CD4-positive, alpha-beta T cell (primary cell): Measurements from ENCODE around the gene LTB4R2. TPM values are rescaled to one million over a fixed set of nuclear protein-coding genes. Genes with fewer than 3 reads are reported as not detected.

Experiments
- ATAC-seq: fragments of 200-7000 bp; cut with Tn5 transposase; one replicate; pipeline ENCODE4 v1.10.0; 2022; ENCODE audit warnings: mild to moderate bottlenecking; ENCODE audit not compliant: poor library complexity
- CTCF ChIA-PET: fragments of 350-600 bp; sonication (Branson Sonifier 250); formaldehyde crosslinking; loops from one replicate; lab custom pipeline; 2021; ENCODE audit warnings: antibody characterized with exemption, inconsistent platforms; lab: Charles Lee
- POLR2A ChIA-PET: fragments of 350-600 bp; sonication (Branson Sonifier 250); formaldehyde crosslinking; loops from one replicate; lab custom pipeline; 2021; ENCODE audit warnings: antibody characterized with exemption, inconsistent platforms; lab: Charles Lee
- DNase-seq, 14 experiments: peaks; one replicate each; pipeline ENCODE4 v3.0.0-alpha.2; 2013 to 2020; ENCODE audit warnings: mixed read lengths in 2 of 14
- H3K27ac ChIP-seq, 2 donors: one replicate each; pipeline versions ENCODE4 v1.5.1 to v1.7.0; 2013; ENCODE audit warnings: low read length in 2 of 2, low read depth in 1 of 2, mild to moderate bottlenecking in 1 of 2
- H3K27me3 ChIP-seq, 2 experiments: 1 replicate in 1 of 2; 2 replicates in 1 of 2; pipeline versions ENCODE4 v1.6.1 to v1.7.0; 2013; ENCODE audit warnings: low read length in 2 of 2, control low read depth in 1 of 2, mild to moderate bottlenecking in 1 of 2, moderate library complexity in 1 of 2; ENCODE audit not compliant: insufficient read depth in 2 of 2, control insufficient read depth in 1 of 2
- H3K36me3 ChIP-seq: one replicate; pipeline ENCODE4 v1.6.1; 2013; ENCODE audit warnings: low read length, control low read depth; ENCODE audit not compliant: insufficient read depth
- H3K4me1 ChIP-seq: one replicate; pipeline ENCODE4 v1.6.1; 2013; ENCODE audit warnings: low read length, control low read depth; ENCODE audit not compliant: insufficient read depth
- H3K4me3 ChIP-seq: one replicate; pipeline ENCODE4 v1.5.1; 2013; ENCODE audit warnings: mild to moderate bottlenecking, low read length, moderate library complexity
- H3K9me3 ChIP-seq, 2 experiments: 1 replicate in 1 of 2; 2 replicates in 1 of 2; pipeline versions ENCODE4 v1.6.1 to v1.7.0; 2013; ENCODE audit warnings: low read length in 2 of 2, mild to moderate bottlenecking in 2 of 2, control low read depth in 1 of 2, moderate library complexity in 1 of 2; ENCODE audit not compliant: control insufficient read depth in 1 of 2, insufficient read depth in 1 of 2
- H3K27ac Mint-ChIP-seq: one replicate; pipeline ENCODE4 v1.8.0; 2020; ENCODE audit warnings: mixed read lengths
- H3K27me3 Mint-ChIP-seq: one replicate; pipeline ENCODE4 v1.8.0; 2021; ENCODE audit warnings: mixed read lengths
- H3K36me3 Mint-ChIP-seq: one replicate; pipeline ENCODE4 v1.8.0; 2021; ENCODE audit warnings: low read depth, mixed read lengths
- H3K4me1 Mint-ChIP-seq: one replicate; pipeline ENCODE4 v1.8.0; 2021; ENCODE audit warnings: low read depth, mixed read lengths
- H3K4me3 Mint-ChIP-seq: one replicate; pipeline ENCODE4 v1.8.0; 2020; ENCODE audit warnings: mild to moderate bottlenecking, mixed read lengths
- H3K9me3 Mint-ChIP-seq: one replicate; pipeline ENCODE4 v1.8.0; 2020; ENCODE audit warnings: mixed read lengths
- CTCF ChIP-seq: fragments of 200-600 bp; IDR thresholded peaks from one replicate; pipeline ENCODE4 v1.8.0; 2022; ENCODE audit warnings: antibody characterized with exemption, mild to moderate bottlenecking
- intact Hi-C, 2 experiments: fragments of 100-400 bp; cut with DNase I in 1 of 2; cut with micrococcal nuclease in 1 of 2; formaldehyde crosslinking; loops; one replicate each; pipeline versions ENCODE4 v1.15.1 to v1.9.0; 2023 to 2025; cut with DNase I, micrococcal nuclease
- total RNA-seq, 174 experiments: library from RNA in 2 of 174; stranded (reverse) in 2 of 174; gene quantifications; one replicate each; pipeline ENCODE4 v1.2.3 and lab custom pipeline; 2021 to 2026

Gene LTB4R2
- total RNA-seq, 2 experiments from 2014 or later: 16.4 to 18.2 TPM

- H3K27me3 ChIP-seq: no peaks in the 10 kb centered on the region
- POLR2A ChIA-PET: interaction anchor here (1.7 to 2.5 kb wide), 2 partner anchors 9 to 19 kb away, joined by 3 to 9 read pairs; partner anchors contain the start of gene TINF2
- Mint-ChIP-seq H3K9me3 (no peaks in the 10 kb centered on the region), H3K27me3 (no peaks in the 10 kb centered on the region), H3K36me3 (peaks cover 63% of the 10 kb centered on the region), H3K4me3 (no peak overlapping the region), H3K4me1 (no peaks in the 10 kb centered on the region), H3K27ac (no peak overlapping the region)
- no peak for ATAC-seq
- H3K9me3 ChIP-seq: no peaks in the 10 kb centered on the region
- no peak for TF ChIP-seq CTCF
- H3K27ac ChIP-seq: no peak overlapping the region
- H3K4me1 ChIP-seq: no peaks in the 10 kb centered on the region
- CTCF ChIA-PET: no interaction called here
- no peak for DNase-seq
- intact Hi-C loops: no loop called here
- no peak overlapping the region for H3K4me3 ChIP-seq
- H3K36me3 ChIP-seq: peaks cover 36% of the 10 kb centered on the region
These were observed 48.0 kb upstream of the LTB4R2 start for GRCh38 chr14:24261969-24262327.

GRCh38 chr14:24262821-24263733 lies 46.9 kb upstream of the LTB4R2 start, which contains the start of gene TGM1:
TSS of gene TGM1 (minus strand) at chr14:24263177. CDS start at chr14:24262352, 825 bp downstream.
- TF ChIP-seq CTCF: no peak
- CTCF ChIA-PET: no interaction called here
- Histone ChIP-seq H3K36me3 (peaks cover 48% of the 10 kb centered on the region), H3K27ac (no peak within 1 kb of the TSS), H3K9me3 (no peaks in the 10 kb centered on the region), H3K4me3 (no peak within 1 kb of the TSS), H3K4me1 (no peaks in the 10 kb centered on the region), H3K27me3 (no peaks in the 10 kb centered on the region)
- Mint-ChIP-seq H3K36me3 (peaks cover 63% of the 10 kb centered on the region), H3K9me3 (no peaks in the 10 kb centered on the region), H3K27me3 (no peaks in the 10 kb centered on the region), H3K4me3 (no peak within 1 kb of the TSS), H3K27ac (no peak within 1 kb of the TSS), H3K4me1 (no peaks in the 10 kb centered on the region)
- ATAC-seq: no peak
- intact Hi-C loops: no loop called here
- DNase-seq: no peak
- POLR2A ChIA-PET: interaction anchor here (1.7 to 2.5 kb wide), 2 partner anchors 7 to 21 kb away, joined by 3 to 9 read pairs; partner anchors contain the start of gene TINF2

DNA sequence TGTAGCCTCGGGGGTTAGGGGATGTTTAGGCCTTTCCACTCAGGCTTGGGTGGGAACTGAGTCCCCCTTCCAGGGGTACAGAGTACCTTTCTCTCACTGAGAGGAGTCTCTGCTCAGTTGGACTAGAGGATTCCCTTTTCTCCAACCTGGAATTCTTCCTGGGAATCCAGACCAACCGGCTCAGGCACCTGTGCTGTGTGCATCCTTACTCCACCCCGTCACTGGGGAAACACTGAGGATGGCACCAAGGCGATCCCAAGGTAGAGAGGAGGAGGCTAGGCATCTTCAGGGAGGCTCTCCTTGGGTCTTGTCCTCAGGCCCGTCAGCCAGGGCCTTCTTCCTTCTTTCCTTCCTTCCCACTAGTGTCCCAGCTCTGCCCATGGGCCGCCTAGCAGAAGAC lies 46.1 kb upstream of the LTB4R2 start:
- ChIA-PET POLR2A (no interaction called here), CTCF (no interaction called here)
- ATAC-seq (no peak), DNase-seq (no peak)
- Histone ChIP-seq H3K4me3 (no peak overlapping the region), H3K36me3 (peaks cover 55% of the 10 kb centered on the region), H3K9me3 (no peaks in the 10 kb centered on the region), H3K4me1 (no peaks in the 10 kb centered on the region), H3K27me3 (no peaks in the 10 kb centered on the region), H3K27ac (no peak overlapping the region)
- Mint-ChIP-seq H3K27me3 (no peaks in the 10 kb centered on the region), H3K4me3 (no peak overlapping the region), H3K9me3 (no peaks in the 10 kb centered on the region), H3K36me3 (peaks cover 70% of the 10 kb centered on the region), H3K27ac (no peak overlapping the region), H3K4me1 (no peaks in the 10 kb centered on the region)
- intact Hi-C loops: no loop called here
- TF ChIP-seq CTCF: no peak
